Measurements from ENCODE around the gene ASF1B.

ASF1B gene

GRCh38 chr19:14177496-14178074 is 41.2 kb upstream of the ASF1B start:
- no peak for TF ChIP-seq CTCF (IDR thresholded peaks at IDR 0.05)
- Mint-ChIP-seq H3K9me3 (no peaks in the 10 kb centered on the region), H3K27ac (no peak overlapping the region), H3K27me3 (ENCODE audit: low read depth, poor library complexity) (no peaks in the 10 kb centered on the region), H3K4me1 (peaks cover 11% of the 10 kb centered on the region), H3K36me3 (ENCODE audit: low read depth) (peaks cover 31% of the 10 kb centered on the region), H3K4me3 (no peak overlapping the region)
- DNase-seq = no peak

GRCh38 chr19:14175351-14175792 is 39.0 kb upstream of the ASF1B start:
- no peak for DNase-seq
- Mint-ChIP-seq H3K36me3 (ENCODE audit: low read depth) (peaks cover 53% of the 10 kb centered on the region), H3K4me1 (peaks cover 11% of the 10 kb centered on the region), H3K9me3 (no peaks in the 10 kb centered on the region), H3K27ac (no peak overlapping the region), H3K4me3 (no peak overlapping the region), H3K27me3 (ENCODE audit: low read depth, poor library complexity) (no peaks in the 10 kb centered on the region)
- no peak for TF ChIP-seq CTCF (IDR thresholded peaks at IDR 0.05)

GRCh38 chr19:14174883-14175282 is 38.5 kb upstream of the ASF1B start:
- H3K36me3 Mint-ChIP-seq (ENCODE audit: low read depth) = peaks cover 58% of the 10 kb centered on the region

GRCh38 chr19:14168993-14169392 is 32.6 kb upstream of the ASF1B start:
- no peak overlapping the region for H3K4me3 Mint-ChIP-seq
- H3K36me3 Mint-ChIP-seq (ENCODE audit: low read depth) = peaks cover 39% of the 10 kb centered on the region
- H3K4me1 Mint-ChIP-seq = peaks cover 42% of the 10 kb centered on the region
- DNase-seq = no peak
- TF ChIP-seq CTCF (IDR thresholded peaks at IDR 0.05) = no peak
- peak overlapping the region; percentile 68 for H3K27ac Mint-ChIP-seq
- peaks cover 5% of the 10 kb centered on the region for H3K27me3 Mint-ChIP-seq (ENCODE audit: low read depth, poor library complexity)
- H3K9me3 Mint-ChIP-seq = no peaks in the 10 kb centered on the region

More at GRCh38 chr19:14174883-14175282, 38.5 kb upstream of the ASF1B start:
- DNase-seq = no peak
- H3K27me3 Mint-ChIP-seq (ENCODE audit: low read depth, poor library complexity) = no peaks in the 10 kb centered on the region
- H3K4me3 Mint-ChIP-seq = no peak overlapping the region
- H3K9me3 Mint-ChIP-seq = no peaks in the 10 kb centered on the region
- no peak for TF ChIP-seq CTCF (IDR thresholded peaks at IDR 0.05)
- no peak overlapping the region for H3K27ac Mint-ChIP-seq
- peaks cover 11% of the 10 kb centered on the region for H3K4me1 Mint-ChIP-seq

- H3K36me3 Mint-ChIP-seq (ENCODE audit: low read depth) = peaks cover 37% of the 10 kb centered on the region
- DNase-seq = no peak
- H3K4me3 Mint-ChIP-seq = no peak overlapping the region
- peak overlapping the region; percentile 90 for H3K27ac Mint-ChIP-seq
- TF ChIP-seq CTCF (IDR thresholded peaks at IDR 0.05) = no peak
- peaks cover 5% of the 10 kb centered on the region for H3K27me3 Mint-ChIP-seq (ENCODE audit: low read depth, poor library complexity)
- no peaks in the 10 kb centered on the region for H3K9me3 Mint-ChIP-seq
- H3K4me1 Mint-ChIP-seq = peaks cover 45% of the 10 kb centered on the region
Measured at GRCh38 chr19:14168259-14168972, 32.0 kb upstream of the ASF1B start.

Data from nephron progenitor cell (in vitro differentiated cells).